Stomach (tissue), 4 donors: Measurements from ENCODE around the gene HNF4A.

Experiments
- CTCF ChIP-seq, 7 experiments: fragments of 450-650 bp in 4 of 7; fragments of 200-600 bp in 3 of 7; sonication (generic) in 3 of 7; IDR thresholded peaks; one replicate each; pipeline ENCODE4 v1.5.1; 2016 to 2019; ENCODE audit warnings: antibody characterized with exemption in 7 of 7, control low read depth in 2 of 7, mild to moderate bottlenecking in 1 of 7
- EP300 ChIP-seq: sonication (generic); formaldehyde crosslinking; IDR thresholded peaks from one replicate; pipeline ENCODE4 v1.6.1; 2017; ENCODE audit warnings: antibody characterized with exemption
- POLR2A ChIP-seq, 4 donors: fragments of 450-650 bp; IDR thresholded peaks; one replicate each; pipeline ENCODE4 v1.6.1; 2016; ENCODE audit warnings: antibody characterized with exemption in 4 of 4, control low read depth in 2 of 4, mild to moderate bottlenecking in 1 of 4, moderate library complexity in 1 of 4
- POLR2AphosphoS5 ChIP-seq, 3 donors: sonication (generic); formaldehyde crosslinking; IDR thresholded peaks; one replicate each; pipeline ENCODE4 v1.6.1; 2016; ENCODE audit warnings: antibody characterized with exemption in 3 of 3

GRCh38 chr20:44411020-44411756 lies 55.7 kb downstream of the HNF4A start:
- TF ChIP-seq CTCF (IDR thresholded peaks at IDR 0.05) (no peak), POLR2A (IDR thresholded peaks at IDR 0.05) (no peak), EP300 (no peak), POLR2AphosphoS5 (IDR thresholded peaks at IDR 0.05) (no peak)
